Gastroesophageal sphincter (tissue), 4 donors: ENCODE data around the gene CYBRD1. TPM values are rescaled to one million over a fixed set of nuclear protein-coding genes. Genes with fewer than 3 reads are reported as not detected.

Source experiments
- ATAC-seq: fragments of 150-250 bp; one replicate; pipeline ENCODE4 v1.9.1; 2016; ENCODE audit warnings: mild to moderate bottlenecking, moderate library complexity
- H3K27ac ChIP-seq, 4 donors: fragments of 200-600 bp; sonication (generic) in 3 of 4; 1 replicate in 3 of 4; 2 replicates in 1 of 4; pipeline ENCODE4 v1.5.1; 2016 to 2019
- H3K27me3 ChIP-seq: fragments of 200-600 bp; sonication (generic); one replicate; pipeline ENCODE4 v1.5.1; 2019
- H3K36me3 ChIP-seq, 2 donors: fragments of 200-600 bp; sonication (generic); one replicate each; pipeline ENCODE4 v1.5.1; 2019; ENCODE audit warnings: control low read depth in 1 of 2
- H3K4me1 ChIP-seq, 3 donors: fragments of 200-600 bp; sonication (generic); 1 replicate in 2 of 3; 2 replicates in 1 of 3; pipeline ENCODE4 v1.5.1; 2016 to 2019; ENCODE audit warnings: control low read depth in 2 of 3
- H3K4me3 ChIP-seq, 2 donors: fragments of 200-600 bp; sonication (generic); one replicate each; pipeline ENCODE4 v1.5.1; 2019; ENCODE audit warnings: mild to moderate bottlenecking in 1 of 2, moderate library complexity in 1 of 2
- H3K9me3 ChIP-seq, 3 donors: fragments of 200-600 bp; sonication (generic); one replicate each; pipeline ENCODE4 v1.5.1; 2017 to 2019; ENCODE audit warnings: control low read depth in 2 of 3
- EP300 ChIP-seq: sonication (generic); formaldehyde crosslinking; IDR thresholded peaks from one replicate; pipeline ENCODE4 v1.6.1; 2017; ENCODE audit warnings: antibody characterized with exemption, mild to moderate bottlenecking
- POLR2A ChIP-seq, 2 donors: fragments of 450-650 bp; IDR thresholded peaks; one replicate each; pipeline ENCODE4 v1.6.1; 2017; ENCODE audit warnings: antibody characterized with exemption in 2 of 2, mild to moderate bottlenecking in 2 of 2, moderate library complexity in 1 of 2
- POLR2AphosphoS5 ChIP-seq: sonication (generic); formaldehyde crosslinking; IDR thresholded peaks from one replicate; pipeline ENCODE4 v1.6.1; 2017; ENCODE audit warnings: antibody characterized with exemption
- WGBS, 2 donors: methylation state at CpG; one replicate each; pipeline ENCODE4 v1.1.5; 2018; ENCODE audit warnings: low coverage in 1 of 2; 5-methylcytosine and 5-hydroxymethylcytosine counted together
- total RNA-seq, 4 donors: library from RNA; depleted of rRNA; stranded (reverse); fragments of >200 nt; gene quantifications; one replicate each; pipeline ENCODE4 v1.1.0, GENCODE V29; 2016
- TF ChIP-seq, protein P1 (sequence below), 4 experiments: fragments of 200-600 bp in 2 of 4; fragments of 450-650 bp in 2 of 4; sonication (generic) in 1 of 4; IDR thresholded peaks; one replicate each; pipeline ENCODE4 v1.5.1; 2017 to 2019; ENCODE audit warnings: antibody characterized with exemption in 4 of 4, mild to moderate bottlenecking in 2 of 4, moderate library complexity in 2 of 4

Gene CYBRD1
- total RNA-seq, 4 donors from 2014 or later: 168 to 365 (median 242) TPM

DNA sequence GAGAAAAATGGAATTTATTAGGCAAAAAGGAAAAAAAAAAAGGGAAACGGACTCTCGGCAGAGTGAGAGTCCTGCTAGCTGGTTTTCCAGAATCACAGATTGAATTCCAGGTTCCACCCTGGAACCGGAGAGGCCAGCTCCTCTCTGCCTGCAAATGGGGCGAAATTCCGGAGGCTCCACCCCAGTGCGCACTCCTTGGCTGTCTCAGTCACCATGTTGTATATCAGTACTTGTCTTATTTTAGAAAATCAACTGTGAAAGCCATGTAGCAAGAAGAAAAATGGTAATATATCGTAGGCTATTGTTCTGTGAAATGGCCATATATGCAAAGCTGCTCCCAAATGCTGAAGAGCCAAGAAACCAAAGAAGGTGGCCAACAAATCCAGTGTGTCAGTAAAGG lies 49.4 kb downstream of the CYBRD1 start:
- ATAC-seq: no peak
- H3K27ac ChIP-seq: no peak overlapping the region
- H3K4me3 ChIP-seq: no peak overlapping the region
- H3K36me3 ChIP-seq: no peaks in the 10 kb centered on the region
- H3K9me3 ChIP-seq: no peaks in the 10 kb centered on the region
- H3K27me3 ChIP-seq: no peaks in the 10 kb centered on the region
- 56 to 69% methylated on average over 3 to 7 of the region's 7 CpGs for WGBS, 2 donors
- H3K4me1 ChIP-seq: no peaks in the 10 kb centered on the region
- no peak for TF ChIP-seq POLR2A (IDR thresholded peaks at IDR 0.05)
- no peak for TF ChIP-seq POLR2AphosphoS5
- TF ChIP-seq EP300: no peak
- TF ChIP-seq, protein P1, sequence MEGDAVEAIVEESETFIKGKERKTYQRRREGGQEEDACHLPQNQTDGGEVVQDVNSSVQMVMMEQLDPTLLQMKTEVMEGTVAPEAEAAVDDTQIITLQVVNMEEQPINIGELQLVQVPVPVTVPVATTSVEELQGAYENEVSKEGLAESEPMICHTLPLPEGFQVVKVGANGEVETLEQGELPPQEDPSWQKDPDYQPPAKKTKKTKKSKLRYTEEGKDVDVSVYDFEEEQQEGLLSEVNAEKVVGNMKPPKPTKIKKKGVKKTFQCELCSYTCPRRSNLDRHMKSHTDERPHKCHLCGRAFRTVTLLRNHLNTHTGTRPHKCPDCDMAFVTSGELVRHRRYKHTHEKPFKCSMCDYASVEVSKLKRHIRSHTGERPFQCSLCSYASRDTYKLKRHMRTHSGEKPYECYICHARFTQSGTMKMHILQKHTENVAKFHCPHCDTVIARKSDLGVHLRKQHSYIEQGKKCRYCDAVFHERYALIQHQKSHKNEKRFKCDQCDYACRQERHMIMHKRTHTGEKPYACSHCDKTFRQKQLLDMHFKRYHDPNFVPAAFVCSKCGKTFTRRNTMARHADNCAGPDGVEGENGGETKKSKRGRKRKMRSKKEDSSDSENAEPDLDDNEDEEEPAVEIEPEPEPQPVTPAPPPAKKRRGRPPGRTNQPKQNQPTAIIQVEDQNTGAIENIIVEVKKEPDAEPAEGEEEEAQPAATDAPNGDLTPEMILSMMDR (IDR thresholded peaks at IDR 0.05): no peak

DNA sequence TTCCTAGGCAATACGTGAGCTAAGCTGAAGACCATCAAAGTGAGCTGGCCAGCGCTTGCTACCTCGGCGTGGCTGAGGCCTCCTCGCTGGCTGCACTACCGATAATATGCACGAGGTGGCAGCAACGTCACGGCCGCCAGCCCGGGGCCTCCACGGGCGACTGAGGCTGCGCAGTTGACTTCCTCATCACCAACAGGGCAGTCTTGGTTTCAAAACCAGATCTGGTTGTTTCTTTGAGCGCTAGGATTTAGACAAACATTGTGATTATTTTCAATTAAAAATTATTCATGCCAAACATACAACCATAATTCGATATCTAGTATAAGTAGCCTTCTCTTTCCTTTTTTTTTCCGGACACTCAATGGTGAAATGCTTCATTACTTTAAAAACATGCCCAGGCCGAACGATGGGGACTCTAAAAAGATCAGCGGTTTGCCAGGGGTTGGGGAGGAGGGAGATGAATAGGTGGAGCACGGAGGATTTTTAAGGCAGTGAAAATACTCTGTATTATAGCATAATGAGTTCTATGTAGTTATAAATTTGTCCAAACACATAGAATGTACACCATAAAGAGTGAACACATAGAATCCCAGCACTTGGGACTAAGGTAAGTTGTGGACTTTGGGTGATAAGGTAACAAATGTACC lies 52.0 kb downstream of the CYBRD1 start:
- no peak overlapping the region for H3K4me3 ChIP-seq
- no peaks in the 10 kb centered on the region for H3K4me1 ChIP-seq
- H3K27me3 ChIP-seq: no peaks in the 10 kb centered on the region
- 26 to 51% methylated on average over 7 to 21 of the region's 21 CpGs for WGBS, 2 donors
- H3K36me3 ChIP-seq: no peaks in the 10 kb centered on the region
- H3K9me3 ChIP-seq: no peaks in the 10 kb centered on the region
- H3K27ac ChIP-seq: no peak overlapping the region
- peak; percentile 97 for ATAC-seq
- TF ChIP-seq, protein P1 (IDR thresholded peaks at IDR 0.05): peak; percentile 77 to 95 (median 92)
- TF ChIP-seq POLR2A (IDR thresholded peaks at IDR 0.05): no peak

DNA sequence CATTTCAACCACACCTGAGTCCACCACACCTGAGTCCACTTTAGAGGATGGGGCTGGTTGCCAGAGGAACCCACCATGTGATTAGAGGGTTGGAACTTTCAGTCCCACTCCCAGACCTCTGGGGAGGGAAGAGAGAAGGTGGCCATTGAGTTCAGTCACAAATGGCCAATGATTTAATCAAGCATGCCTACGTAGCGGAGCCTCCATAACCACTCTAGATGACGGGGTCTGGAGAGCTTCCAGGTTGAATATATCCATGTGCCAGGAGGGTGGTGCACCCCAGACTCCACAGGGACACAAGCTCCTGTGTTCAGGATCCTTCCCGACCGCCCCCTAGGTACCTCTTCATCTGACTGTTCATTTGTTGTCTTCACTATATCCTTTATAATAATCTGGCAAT lies 53.3 kb downstream of the CYBRD1 start:
- no peak for ATAC-seq
- WGBS, 2 donors: 86% methylated on average over 5 of the region's 5 CpGs; no CpG with 5 or more reads in 1 of the 2 donors

DNA sequence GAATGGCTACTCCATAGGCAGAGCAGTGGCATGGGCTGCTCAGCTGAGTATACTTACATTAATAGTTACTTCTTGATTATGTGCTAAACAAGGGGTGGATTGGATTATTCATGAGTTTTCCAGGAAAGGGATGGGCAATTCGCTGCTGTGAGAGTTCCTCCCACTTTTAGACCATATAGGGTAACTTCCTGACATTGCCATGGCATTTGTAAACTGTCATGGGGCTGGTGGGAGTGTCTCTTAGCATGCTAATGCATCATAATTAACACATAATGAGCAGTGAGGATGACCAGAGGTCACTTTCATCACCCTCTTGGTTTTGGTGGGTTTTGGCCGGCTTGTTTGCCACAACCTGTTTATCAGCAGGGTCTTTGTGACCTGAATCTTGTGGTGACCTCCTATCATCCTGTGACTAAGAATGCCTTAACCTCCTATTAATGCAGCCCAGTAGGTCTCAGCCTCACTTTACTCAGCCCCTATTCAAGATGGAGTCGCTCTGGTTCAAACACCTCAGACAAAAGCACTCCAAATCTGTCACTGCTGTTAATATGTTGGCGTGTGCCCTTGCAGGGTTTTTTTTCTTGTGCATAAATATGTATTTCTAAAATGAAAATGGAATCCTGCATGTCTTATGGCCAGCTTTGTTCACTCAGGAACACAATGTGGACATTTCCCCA lies 56.0 kb downstream of the CYBRD1 start:
- no peaks in the 10 kb centered on the region for H3K27me3 ChIP-seq
- ATAC-seq: no peak
- H3K4me3 ChIP-seq: no peak overlapping the region
- H3K27ac ChIP-seq: no peak overlapping the region
- no peak for TF ChIP-seq POLR2AphosphoS5
- TF ChIP-seq, protein P1 (IDR thresholded peaks at IDR 0.05): no peak
- TF ChIP-seq EP300: no peak
- TF ChIP-seq POLR2A (IDR thresholded peaks at IDR 0.05): no peak
- WGBS, 2 donors: 77 to 95% methylated on average over 2 to 3 of the region's 4 CpGs
- no peaks in the 10 kb centered on the region for H3K4me1 ChIP-seq
- no peaks in the 10 kb centered on the region for H3K9me3 ChIP-seq
- H3K36me3 ChIP-seq: no peaks in the 10 kb centered on the region

More for the DNA sequence above, 53.3 kb downstream of the CYBRD1 start:
- Histone ChIP-seq H3K36me3 (no peaks in the 10 kb centered on the region), H3K4me3 (no peak overlapping the region), H3K27me3 (no peaks in the 10 kb centered on the region), H3K4me1 (no peaks in the 10 kb centered on the region), H3K27ac (no peak overlapping the region), H3K9me3 (no peaks in the 10 kb centered on the region)
- TF ChIP-seq, protein P1 (IDR thresholded peaks at IDR 0.05): no peak
- TF ChIP-seq POLR2AphosphoS5: no peak
- no peak for TF ChIP-seq POLR2A (IDR thresholded peaks at IDR 0.05)
- TF ChIP-seq EP300: no peak

DNA sequence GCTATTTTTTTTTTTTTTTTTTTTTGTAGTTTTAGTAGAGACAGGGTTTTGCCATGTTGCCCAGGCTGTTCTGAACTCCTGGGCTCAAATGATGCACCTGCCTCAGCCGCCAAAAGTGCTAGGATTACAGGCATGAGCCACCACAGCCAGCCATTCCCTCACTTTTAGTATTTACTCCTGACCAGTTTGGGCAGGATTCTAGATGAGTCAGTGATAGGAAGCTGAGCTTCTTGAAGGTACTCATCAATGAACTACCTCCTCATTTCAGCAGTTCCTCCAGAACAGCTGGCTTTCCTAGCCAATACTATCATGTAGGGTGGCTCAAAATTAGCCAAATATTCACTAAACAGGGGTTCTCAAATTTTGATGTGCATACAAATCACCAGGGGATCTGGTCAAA lies 57.2 kb downstream of the CYBRD1 start:
- ATAC-seq: no peak
- 80% methylated on average over 1 of the region's 1 CpG; no CpG with 5 or more reads in 1 of the 2 donors for WGBS, 2 donors
- TF ChIP-seq POLR2AphosphoS5 (no peak), EP300 (no peak)

More for the DNA sequence above, 57.2 kb downstream of the CYBRD1 start:
- H3K27me3 ChIP-seq: no peaks in the 10 kb centered on the region
- no peaks in the 10 kb centered on the region for H3K9me3 ChIP-seq
- no peak overlapping the region for H3K27ac ChIP-seq
- no peak overlapping the region for H3K4me3 ChIP-seq
- no peaks in the 10 kb centered on the region for H3K4me1 ChIP-seq
- no peaks in the 10 kb centered on the region for H3K36me3 ChIP-seq
